Epidermal melanocyte (primary cell): Measurements from ENCODE around the gene NFYC.

ENCODE experiments used
- DNase-seq: peaks from one replicate; pipeline ENCODE4 v3.0.0; 2011; ENCODE audit warnings: low spot score; ENCODE audit not compliant: insufficient read length

The NFYC gene

DNA sequence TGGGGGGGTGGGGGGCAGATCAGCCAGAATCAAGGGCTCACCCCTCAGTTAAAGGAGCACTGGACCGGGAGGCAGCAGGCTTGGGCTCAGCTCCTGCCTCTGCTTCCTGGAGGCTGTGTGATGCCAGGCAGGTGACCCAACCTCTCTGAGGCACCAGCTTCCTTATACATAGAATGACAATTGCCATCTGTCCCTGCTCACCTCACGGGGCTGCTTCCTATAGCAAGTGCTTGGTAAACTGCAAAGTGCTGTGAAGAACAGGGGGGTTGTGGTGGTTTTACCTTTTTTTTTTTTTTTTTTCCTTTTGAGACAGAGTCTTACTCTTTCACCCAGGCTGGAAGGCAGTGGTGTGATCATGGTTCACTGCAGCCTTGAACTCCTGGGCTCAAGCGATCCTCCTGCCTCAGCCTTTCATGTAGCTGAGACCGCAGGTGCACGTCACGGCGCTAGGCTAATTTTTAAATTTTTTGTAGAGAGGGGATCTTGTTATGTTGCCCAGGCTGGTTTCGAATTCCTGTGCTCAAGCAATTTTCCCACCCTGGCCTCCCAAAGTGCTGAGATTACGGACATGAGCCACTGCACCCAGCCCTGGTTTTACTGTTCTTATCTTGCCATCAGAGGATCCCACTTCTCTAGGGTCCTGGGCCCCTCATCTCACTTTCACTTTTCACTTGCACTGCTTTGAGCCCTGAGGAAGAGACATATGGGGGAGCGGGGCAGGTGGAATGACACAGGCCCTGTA lies 103.6 kb downstream of the NFYC start:
- DNase-seq = no peak

GRCh38 chr1:40795811-40796586 lies 104.5 kb downstream of the NFYC start:
- no peak for DNase-seq

- DNase-seq = no peak
Observed at GRCh38 chr1:40796939-40797667, 105.6 kb downstream of the NFYC start.

- DNase-seq = no peak
Observed at GRCh38 chr1:40797668-40798010, 106.1 kb downstream of the NFYC start.

DNA sequence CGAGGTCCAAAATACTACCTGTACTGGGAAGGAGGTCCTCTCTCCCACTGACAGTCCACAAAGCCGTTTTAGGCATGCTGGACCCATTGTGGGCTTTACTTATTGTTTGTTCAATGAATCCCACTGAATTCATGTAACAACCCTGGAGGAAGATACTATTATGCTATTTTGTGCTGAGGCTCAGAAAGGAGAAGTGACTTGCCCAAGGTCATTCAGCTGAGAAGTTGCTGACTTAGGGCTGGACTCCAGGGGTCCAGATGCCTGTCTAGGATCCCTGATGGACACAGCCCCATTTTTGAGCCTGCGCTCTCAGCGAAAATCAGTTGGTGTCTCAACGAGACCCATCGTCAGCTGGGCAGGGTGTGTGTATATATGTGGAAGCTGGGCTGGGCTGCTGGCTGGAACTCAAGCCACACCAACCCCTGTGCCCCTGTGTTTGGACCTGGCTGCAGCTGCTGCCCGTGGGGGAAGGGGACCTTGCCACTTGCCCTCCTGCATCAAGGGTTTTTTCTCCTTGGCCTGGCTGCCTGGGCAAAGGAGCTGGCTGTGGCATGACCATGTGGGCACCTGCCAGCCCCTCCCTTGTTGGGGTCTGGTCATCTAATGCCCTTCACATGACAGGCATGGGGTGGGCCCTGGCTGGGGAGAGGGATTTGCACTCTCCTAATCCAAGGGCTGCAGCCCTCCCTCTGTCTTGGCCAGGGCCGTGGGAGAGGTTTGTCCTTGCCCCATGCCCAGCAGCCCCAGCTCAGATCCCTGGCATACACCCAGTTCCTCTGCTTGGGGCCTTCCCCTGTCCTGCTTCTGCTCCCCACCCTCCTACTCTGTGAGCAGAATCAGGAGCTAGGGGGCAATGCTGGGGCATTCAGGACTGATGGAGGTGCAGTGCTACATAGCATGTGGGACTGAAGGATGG lies 107.1 kb downstream of the NFYC start:
- DNase-seq = no peak

GRCh38 chr1:40799351-40799867 lies 107.9 kb downstream of the NFYC start:
- no peak for DNase-seq

GRCh38 chr1:40801742-40802077 lies 110.2 kb downstream of the NFYC start:
- DNase-seq = no peak

DNA sequence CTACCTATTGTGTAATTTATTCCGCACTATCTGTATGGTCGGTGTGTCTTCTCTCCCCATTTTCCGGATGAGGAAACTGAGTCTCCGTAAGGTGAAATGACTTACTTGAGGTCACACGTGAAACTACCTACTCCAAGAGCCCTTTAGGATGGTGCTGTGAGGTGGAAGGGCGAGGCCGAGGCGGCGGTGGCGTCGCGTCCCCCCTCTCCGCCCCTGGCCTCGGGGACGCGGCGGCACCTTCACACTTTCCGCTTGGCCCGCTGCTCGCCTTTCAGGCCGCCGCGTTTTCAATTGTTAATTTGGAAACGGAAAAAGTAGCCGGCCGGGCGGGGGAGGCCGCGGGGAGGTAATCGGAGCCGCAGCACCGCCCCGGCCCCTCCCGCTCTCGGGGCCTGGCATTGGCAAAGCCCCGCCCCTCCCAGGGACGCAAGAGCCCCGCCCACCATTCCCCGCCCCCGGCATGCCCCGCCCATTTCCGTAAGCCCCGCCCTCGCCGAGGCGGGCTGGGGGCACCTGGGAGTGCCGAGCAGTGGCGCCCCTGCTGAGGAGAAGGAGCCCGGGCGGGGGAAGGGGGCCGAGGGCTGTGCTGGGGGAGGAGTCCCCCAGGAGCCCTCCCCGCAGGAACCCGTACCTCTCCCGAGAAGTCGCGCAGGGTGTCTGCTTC lies 110.7 kb downstream of the NFYC start:
- DNase-seq = peak; percentile 53

GRCh38 chr1:40802742-40803113 lies 111.2 kb downstream of the NFYC start:
- DNase-seq = no peak

DNA sequence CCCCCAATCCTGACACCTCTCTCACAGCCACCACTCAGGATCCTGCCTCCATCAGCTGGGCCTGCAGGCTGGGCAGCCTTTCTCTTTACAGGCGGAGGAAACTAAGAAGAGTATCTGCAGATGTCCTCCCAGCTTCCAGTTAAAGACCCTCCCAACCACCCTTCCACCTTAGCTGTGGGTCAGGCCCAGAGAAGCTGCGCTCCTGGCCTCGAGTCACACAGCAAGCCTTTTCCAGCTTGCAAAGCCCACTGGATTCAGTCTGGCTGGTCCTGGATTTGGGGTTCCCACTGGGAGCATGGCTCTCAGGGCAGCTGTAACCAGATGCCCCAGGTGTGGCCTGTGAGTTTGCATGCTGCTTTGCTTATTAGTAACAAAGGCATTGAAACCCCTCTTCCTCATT lies 111.9 kb downstream of the NFYC start:
- DNase-seq = no peak

DNA sequence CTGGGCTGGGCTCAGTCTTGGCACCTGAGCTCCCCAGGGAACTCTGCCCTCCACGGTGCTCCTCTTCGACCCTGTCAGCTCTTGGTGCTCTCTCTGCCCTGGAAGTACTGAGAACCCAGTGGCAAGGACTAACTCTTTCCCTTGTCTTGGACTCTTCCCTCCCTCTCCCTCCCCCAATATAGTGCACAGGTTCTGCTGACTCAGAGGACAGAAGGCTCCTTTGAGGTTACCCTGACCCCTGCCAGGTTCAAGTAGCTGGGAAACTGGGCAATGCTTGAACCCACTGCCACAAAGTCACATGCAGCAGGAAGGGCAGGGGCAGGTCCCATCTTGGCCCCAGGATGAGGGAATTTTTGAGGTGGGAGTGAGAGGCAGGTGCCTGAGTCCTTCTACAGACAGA lies 112.4 kb downstream of the NFYC start:
- no peak for DNase-seq

DNA sequence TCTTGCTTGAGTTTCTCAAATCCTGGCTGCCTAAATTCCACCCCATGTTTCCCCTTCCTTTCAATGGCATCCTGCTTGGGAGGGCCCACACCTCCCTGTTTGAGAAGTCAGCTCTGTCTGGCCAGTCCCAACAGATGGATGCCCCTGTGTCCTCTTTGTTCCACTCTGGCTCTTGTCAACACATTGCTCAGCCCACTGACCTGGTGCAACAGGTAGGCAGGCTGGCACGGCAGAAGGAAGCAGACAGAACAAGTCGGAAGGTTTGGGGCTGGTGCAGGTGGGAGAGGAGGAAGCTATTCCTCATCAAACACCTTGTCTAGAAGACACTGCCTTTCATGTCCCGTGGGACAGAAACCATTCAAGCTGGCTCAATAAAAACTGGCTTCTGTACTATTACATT lies 114.7 kb downstream of the NFYC start:
- no peak for DNase-seq

- no peak for DNase-seq
Observed at GRCh38 chr1:40806731-40807695, 115.5 kb downstream of the NFYC start.

GRCh38 chr1:40808002-40808401 lies 116.5 kb downstream of the NFYC start:
- no peak for DNase-seq

DNA sequence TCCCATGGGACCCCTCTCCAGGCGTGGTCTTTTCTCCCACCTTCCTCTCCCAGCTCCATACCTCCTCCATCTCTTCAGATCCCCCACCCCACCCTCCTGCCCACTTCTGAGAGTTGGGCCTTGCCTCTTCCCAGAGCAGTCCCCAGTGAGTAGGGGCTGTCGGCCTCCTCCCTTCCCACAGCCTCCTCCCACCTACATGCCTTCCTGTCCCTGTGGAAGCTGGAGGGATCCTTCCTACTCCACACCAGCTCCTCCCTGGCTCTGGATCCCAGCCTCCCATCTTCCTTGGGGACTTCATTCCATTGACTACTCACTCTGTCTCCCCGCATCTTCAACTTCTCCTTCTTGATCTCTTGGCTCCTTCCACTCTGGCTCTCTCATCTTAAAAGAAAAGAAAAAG lies 116.9 kb downstream of the NFYC start:
- no peak for DNase-seq

DNA sequence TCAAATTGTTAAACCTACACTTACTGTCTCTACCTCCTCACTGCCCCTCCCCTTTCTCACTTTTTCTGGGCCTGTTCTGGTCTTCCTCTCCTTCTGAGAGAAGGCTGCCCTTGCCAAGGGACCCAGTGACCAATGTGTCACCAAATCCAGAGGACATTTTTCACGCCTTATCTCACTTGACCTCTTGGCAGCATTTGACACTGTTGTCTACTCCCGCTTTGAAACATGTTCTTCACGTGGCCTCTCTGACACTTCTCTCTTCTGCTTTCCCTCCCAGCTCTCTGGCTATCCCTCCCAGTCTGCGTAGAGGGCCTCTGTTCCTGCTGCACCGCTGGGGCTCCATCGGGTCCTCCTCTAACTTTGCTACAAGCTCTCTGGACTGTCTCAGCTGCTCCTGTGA lies 117.4 kb downstream of the NFYC start:
- DNase-seq = no peak

GRCh38 chr1:40810927-40811326 lies 119.4 kb downstream of the NFYC start:
- DNase-seq = no peak

- DNase-seq = no peak
Observed at GRCh38 chr1:40815420-40815819, 123.9 kb downstream of the NFYC start.

DNA sequence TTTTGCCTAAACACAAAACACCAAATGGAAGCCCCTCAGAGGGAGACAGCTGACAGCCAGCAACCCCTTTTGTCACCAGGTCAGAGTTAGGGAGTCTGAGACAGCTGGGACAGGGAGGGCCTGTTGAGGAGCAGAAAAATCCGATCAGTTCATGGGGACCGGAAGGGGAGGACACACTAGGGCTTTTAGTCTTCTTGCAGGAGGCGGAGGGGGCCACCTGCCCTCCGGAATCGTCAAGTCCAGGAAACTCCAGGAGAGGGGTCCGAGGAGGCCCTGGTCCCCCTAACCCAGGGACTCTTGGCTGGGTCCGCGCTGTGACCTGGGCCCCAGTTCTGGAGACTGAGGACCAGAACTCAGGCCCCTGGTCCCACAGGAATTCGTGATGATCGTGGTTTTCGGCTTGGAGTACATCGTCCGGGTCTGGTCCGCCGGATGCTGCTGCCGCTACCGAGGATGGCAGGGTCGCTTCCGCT lies 126.3 kb downstream of the NFYC start:
- no peak for DNase-seq
